GM23248 (cell line): ENCODE data around the gene COL26A1.

Experiments used
- EZH2 ChIP-seq: fragments of 200-600 bp; sonication (generic); IDR thresholded peaks from 2 replicates; pipeline ENCODE4 v1.6.1; 2018; ENCODE audit warnings: antibody characterized with exemption, mild to moderate bottlenecking; ENCODE audit not compliant: insufficient read depth, poor library complexity, severe bottlenecking
- EZH2phosphoT487 ChIP-seq: fragments of 200-600 bp; sonication (generic); IDR thresholded peaks from 2 replicates; pipeline ENCODE4 v1.6.1; 2018; ENCODE audit warnings: antibody characterized with exemption, moderate library complexity, mild to moderate bottlenecking, low read depth; ENCODE audit not compliant: insufficient read depth

GRCh38 chr7:101565601-101566209 is 203.0 kb downstream of the COL26A1 start:
- TF ChIP-seq EZH2phosphoT487 = no peak
- TF ChIP-seq EZH2 = no peak
